Measurements from ENCODE around the gene ADAM15.

GRCh38 chr1:155103325-155103724, 52.2 kb downstream of the ADAM15 start:
- TF ChIP-seq CTCF (IDR thresholded peaks at IDR 0.05) (no peak), EZH2phosphoT487 (IDR thresholded peaks at IDR 0.05) (no peak)

Data from neural progenitor cell (in vitro differentiated cells).